ENCODE data around the gene STIL.
A peak's percentile ranks its signal among the peaks of the same experiment; 100 is the strongest.
"Not testable (repeated sequence)": the region's sequence is repeated elsewhere in the genome, so short reads cannot be mapped to it uniquely, and the experiment has no call there.

The STIL gene

DNA sequence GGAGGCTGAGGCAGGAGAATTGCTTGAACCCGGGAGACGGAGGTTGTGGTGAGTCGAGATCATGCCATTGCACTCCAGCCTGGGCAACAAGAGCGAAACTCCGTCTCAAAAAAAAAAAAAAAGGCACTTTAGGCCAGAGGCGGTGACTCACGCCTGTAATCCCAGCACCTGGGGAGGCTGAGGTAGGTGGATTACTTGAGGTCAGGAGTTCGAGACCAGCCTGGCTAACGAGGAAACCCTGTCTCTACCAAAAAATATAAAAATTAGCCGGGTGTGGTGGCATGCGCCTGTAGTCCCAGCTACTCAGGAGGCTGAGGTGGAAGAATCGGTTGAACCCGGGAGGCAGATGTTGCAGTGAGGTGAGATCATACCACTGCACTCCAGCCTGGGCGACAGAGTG is 6.0 kb upstream of the STIL start:
- DNase-seq (ENCODE audit: low read depth), result not testable (repeated sequence)

DNA sequence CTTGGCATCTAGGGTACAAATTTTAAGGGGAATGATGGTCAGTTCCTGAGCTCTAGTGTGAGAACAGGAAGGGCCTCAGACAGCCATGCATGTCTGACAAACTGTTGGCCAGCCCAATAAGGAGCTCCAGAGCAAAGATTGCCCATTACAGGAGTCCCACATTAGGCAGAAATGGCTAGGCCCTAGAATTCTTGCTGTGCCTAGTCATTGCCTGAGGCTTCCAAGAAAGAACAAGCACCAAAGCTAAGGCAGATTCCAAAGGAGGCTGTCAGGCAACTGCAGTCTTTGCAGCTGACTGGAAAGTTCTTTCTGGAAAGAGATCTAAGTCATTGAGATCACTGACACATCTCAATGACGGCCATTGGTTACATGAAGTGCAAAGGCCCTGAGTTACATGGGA is 3.9 kb upstream of the STIL start:
- peak; percentile 98 for DNase-seq (ENCODE audit: low read depth)

DNA sequence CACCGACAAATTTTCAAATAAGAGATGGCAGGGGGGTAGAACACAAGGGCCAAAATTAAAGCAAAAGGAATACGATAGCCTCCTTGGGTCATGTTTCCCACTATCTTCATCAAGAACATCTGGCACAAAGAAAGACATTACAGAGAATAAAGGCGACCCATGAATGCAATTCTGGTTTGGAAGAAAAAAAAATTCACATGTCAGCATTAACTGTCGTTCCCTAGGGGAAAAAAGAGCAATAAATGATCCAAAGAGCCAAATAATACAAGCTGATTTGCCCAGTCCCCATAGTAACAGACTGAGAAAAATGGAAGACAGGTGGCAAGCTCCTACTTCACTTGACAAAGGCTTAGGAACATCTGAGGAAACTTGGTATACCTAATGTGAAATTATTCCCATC is 4.5 kb downstream of the STIL start:
- no peak for DNase-seq (ENCODE audit: low read depth)

DNA sequence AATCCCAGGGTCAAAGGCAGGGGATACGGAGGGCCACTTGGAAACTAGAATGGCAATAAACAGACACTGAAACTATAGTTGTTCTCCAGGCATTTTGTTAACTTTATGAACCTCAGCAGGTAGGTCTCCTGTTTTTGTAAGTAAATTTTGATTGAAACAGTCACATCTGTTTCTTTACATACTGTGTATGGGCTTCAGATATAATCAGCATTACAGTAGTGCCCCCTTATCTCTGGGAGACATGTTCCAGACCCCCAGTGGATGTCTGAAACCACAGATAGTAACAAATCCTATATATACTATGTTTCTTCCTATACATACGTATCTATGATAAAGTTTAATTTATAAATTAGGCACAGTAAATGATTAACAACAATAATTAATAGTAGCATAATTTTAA is 11.5 kb downstream of the STIL start:
- DNase-seq (ENCODE audit: low read depth), result no peak

DNA sequence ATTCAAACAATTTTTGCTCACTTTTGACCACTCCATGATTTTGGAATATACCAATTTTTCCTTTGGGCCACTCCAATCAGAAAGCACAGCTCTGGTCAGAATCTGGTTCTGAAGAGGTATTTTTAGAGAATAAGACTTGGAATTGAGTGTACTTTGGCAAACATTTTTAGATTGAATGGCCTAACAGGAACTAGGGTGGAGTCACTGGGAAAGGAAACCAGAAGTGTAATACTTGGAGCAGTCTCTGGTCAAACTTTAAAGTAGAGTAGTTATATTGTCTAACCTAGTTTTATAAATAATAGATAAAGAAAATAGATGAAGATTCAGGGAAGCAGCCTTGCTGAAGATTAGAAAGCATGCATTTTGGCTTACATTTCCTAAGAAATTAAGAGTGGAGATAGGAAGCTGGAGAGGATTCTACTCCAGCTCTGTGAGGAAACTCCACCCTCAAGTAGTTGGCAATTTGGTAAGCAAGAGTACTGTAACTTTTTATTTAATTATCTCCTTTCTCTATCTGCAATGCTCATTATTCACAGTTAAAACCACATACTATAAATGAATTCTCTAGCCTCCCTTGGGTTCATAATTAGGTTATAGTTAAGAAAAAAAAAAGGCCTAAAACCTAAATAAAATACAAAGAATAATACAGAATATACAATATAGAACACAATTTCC is 15.8 kb downstream of the STIL start:
- DNase-seq (ENCODE audit: low read depth), result no peak

DNA sequence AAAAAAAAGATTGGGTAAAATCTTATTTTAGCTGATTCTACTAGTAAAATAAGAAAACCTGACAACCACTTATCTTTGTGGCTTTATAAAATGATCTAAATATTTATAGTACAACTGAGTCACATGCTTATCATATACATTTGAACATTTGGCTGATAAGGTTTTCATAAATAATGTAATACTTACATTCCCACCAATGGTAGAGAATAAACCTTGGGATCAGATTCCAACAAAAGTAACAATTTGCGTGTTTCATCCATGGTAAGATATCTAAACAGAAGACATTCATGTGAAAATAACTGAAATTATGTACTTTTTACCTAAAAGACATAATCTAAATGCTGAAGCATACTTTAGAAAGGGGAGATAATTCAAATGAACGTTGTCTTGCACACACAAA is 18.4 kb downstream of the STIL start:
- no peak for DNase-seq (ENCODE audit: low read depth)

DNA sequence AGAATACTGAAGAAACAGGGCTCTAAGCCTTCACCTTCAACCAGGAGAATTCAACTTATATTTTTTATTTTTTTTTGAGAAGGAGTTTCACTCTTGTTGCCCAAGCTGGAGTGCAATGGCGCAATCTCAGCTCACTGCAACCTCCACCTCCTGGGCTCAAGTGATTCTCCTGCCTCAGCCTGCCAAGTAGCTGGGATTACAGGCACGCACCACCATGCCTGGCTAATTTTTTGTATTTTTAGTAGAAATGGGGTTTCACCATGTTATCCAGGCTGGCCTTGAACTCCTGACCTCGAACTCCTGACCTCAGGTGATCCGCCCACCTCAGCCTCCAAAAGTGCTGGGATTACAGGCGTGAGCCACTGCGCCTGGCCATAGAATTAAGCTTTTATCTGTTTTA is 19.1 kb downstream of the STIL start:
- not testable (repeated sequence) for DNase-seq (ENCODE audit: low read depth)

DNA sequence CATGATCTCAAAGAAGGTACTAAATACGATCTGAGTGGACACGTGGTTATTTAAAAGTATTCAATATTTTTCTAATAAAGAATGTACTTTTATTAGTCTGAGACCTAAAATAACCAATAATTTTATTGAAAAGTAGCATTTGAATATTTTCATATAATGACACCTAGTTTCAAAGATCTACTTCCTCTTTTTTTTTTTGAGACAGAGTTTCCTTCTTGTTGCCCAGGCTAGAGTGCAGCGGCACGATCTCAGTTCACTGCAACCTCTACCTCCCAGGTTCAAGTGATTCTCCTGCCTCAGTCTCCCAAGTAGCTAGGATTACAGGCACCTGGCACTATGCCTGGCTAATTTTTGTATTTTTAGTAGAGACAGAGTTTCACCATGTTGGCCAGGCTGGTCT is 25.8 kb downstream of the STIL start:
- not testable (repeated sequence) for DNase-seq (ENCODE audit: low read depth)

DNA sequence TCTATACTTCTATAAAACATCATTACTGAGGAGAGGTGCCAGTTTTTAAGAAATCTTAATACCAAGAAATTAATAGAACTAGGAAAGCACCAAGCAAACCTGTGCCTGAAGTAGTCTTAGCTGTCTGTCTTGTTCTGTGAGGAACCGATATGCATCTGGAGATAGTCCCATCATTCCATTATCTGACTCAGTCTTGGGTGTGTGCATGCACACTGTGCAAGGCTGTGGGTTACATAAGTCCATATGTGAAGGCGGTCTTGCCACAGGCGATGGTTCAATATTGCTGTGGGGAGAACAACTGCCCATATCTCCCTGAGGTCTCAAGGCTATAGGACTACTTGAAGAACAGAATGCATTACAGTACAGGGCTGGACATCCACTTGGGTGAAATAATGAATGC is 33.8 kb downstream of the STIL start:
- DNase-seq (ENCODE audit: low read depth), result peak; percentile 26

DNA sequence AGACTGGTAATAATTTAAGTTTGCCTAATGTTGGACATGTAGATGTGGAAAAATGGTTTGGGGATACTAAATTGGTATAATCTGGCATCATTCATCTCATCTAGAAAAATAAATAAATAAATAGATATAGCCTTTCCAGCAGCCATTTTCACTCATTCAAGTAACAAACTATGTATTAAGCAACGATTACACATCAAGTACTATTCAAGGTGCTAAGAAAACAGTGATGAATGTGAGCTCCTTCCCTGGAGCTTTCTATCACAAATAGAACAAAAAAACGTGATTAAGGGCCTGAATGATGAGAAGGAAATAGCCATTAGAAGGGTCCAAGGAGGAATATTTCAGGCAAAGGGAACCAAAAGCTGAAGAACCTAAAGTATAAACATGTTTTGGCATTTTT is 37.1 kb downstream of the STIL start:
- no peak for DNase-seq (ENCODE audit: low read depth)

DNA sequence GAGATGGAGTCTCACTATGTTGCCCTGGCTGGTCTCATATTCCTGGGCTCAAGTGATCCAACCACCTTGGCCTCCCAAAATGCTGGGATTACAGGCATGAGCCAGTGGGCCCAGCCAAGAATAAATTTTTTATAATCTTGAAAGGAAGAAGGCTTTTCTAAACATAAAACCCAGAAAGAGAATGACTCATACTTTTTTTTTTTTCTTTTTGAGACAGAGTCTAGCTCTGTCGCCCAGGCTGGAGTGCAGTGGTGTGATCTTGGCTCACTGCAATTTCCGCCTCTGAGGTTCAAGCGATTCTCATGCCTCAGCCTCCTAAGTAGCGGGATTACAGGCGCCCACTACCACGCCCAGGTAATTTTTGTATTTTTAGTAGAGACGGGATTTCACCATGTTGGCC is 38.1 kb downstream of the STIL start:
- DNase-seq (ENCODE audit: low read depth), result peak; percentile 32

DNA sequence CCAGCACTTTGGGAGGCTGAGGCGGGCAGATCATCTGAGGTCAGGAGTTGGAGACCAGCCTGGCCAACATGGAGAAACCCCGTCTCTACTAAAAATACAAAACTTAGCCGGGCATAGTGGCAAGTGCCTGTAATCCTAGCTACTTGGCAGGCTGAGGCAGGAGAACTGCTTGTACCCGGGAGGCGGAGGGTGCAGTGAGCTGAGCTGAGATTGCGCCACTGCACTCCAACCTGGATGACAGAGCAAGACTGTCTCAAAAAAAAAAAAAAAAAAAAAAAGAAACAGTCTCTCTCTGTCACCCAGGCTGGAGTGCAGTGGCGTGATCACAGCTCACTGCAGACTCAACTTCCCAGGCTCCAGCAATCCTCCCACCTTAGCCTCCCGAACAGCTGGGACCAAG is 48.4 kb downstream of the STIL start:
- DNase-seq (ENCODE audit: low read depth), result not testable (repeated sequence)

DNA sequence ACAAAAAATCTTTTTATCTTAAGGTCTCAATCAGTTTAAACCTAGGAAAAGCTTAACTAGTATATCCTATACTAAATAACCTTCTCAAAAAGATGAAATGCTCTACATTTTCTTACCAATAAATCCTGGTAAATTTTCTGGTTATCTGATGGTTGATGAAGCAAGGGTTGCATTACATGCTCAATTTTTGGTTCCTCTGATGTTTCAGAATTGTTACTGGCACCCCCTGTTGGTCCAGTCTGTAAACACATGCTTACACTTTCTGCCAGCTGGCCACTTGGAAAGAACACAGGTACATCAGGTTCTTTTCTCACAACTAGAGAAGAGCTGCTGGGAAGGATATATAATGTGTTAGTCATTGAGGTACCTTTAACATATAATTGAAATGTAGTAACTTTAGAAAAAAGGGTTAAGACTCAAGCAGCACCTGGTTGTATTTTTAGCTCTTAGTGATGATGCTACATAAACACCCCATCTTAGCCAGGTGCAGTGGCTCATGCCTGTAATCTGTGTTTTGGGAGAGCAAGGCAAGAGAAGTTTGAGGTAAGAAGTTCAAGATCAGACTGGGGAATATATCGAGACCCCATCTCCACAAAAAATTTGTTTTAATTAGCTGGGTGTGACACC is 51.0 kb downstream of the STIL start:
- peak; percentile 53 for DNase-seq (ENCODE audit: low read depth)

DNA sequence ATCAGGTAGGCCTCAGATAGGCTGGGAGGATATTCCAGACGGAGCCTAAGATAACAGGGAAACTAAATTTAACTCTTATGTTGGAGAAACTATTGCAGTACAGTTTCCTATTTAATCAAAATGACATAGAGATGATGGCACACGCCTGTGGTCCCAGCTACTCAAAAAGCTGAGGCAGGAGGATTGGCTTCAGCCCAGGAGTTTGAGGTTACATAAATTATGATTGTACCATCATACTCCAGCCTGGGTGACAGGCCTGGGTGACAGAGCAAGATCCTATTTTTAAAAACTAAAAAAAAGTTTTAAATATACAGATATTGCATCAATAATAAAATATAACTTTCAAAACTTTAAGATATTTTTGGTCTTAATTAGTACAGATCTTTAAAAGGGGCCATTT is 56.7 kb downstream of the STIL start:
- no peak for DNase-seq (ENCODE audit: low read depth)

DNA sequence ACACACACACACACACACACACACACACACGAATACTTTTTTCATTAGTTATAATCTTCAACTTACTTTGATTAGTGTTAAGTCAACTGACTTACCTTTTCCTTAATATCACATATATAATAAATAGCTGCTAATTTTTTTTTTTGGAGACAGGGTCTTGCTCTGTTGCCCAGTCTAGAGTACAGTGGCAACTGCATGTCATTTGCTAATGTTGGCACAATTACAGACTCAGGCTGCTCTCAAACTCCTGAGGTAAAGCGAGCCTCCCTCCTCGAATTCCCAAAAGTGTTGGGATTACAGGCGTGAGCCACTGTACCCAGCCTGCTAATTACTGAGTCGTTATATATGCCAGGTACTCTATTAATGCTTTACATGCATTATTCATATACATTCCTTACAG is 61.2 kb downstream of the STIL start:
- DNase-seq (ENCODE audit: low read depth), result no peak

DNA sequence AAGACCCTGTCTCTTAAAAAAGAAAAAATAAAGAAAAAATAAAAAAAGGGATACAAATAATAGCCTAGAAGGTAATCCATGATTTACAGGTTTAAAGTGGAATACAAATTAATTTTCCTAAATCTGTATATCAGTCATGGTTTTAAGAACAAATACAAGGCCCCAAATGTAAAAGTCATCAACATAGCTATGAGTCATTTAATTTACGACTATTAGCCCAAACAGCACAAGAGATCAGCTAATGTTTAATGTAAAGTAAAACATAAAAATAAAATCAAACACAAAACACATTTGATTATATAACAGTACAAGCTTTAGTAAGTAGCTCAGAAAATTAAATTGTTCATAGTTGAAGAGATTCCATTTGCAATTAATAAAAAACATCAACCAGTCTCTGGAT is 61.6 kb downstream of the STIL start:
- no peak for DNase-seq (ENCODE audit: low read depth)

DNA sequence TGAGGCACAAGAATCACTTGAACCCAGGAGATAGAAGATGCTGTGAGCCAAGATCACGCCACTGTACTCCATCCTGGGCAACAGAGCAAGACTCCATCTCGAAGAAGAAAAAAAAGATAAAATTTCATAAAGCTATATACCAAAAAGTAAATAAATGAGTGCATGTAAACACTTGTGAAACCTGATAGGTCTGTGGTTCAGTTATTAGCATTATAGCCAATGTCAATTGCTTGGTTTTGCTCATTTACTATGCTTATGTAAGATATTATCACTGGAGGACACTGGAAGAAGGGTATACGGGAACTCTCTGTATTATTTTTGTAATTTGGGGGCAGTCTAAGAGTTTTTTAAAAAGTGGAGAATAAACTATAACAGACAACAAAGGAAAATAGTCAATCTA is 64.2 kb downstream of the STIL start:
- DNase-seq (ENCODE audit: low read depth), result no peak

DNA sequence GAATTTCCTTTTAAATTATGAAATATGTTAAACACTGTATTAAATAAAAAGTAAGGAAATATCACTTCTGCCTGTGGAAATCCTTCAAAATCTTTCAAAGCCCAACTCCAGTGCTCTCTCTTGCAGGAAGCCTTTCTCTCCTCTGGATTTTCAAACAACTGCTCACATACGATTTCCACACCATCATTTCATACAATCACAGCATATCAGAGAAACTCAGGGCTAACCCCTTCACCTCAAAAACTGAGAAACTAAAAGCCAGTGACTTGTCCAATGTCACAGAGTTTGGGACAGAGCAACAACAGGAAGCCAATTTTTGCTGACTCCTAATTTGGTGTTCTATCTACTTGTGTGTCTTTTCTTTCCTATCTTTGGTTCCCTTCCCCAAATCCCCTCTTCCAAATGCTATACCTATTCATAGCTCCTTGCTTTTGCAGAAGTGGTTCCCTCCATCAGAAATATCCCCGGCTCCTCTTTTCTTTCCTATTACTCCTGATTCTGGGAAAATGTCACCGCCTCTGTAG is 69.5 kb downstream of the STIL start:
- no peak for DNase-seq (ENCODE audit: low read depth)

DNA sequence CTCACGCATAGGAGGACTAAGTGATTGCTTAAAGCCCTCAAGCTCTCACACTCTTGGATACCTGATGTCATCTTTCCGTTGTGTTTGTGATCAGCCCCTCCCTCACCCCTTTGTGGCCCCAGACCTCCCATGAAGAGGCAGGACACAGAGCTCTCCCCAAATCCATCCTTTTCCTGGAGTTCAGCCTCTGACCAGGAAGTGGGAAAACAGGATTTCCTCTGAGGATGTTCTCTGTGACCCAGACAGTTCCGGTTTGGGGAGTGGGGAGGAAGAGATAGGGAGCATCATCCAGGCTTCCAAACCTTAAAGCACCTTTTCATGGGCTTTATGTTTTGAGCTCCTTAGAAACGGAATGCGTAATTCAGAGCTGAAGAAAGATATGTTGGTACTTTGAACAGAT is 70.0 kb downstream of the STIL start:
- DNase-seq (ENCODE audit: low read depth), result no peak

DNA sequence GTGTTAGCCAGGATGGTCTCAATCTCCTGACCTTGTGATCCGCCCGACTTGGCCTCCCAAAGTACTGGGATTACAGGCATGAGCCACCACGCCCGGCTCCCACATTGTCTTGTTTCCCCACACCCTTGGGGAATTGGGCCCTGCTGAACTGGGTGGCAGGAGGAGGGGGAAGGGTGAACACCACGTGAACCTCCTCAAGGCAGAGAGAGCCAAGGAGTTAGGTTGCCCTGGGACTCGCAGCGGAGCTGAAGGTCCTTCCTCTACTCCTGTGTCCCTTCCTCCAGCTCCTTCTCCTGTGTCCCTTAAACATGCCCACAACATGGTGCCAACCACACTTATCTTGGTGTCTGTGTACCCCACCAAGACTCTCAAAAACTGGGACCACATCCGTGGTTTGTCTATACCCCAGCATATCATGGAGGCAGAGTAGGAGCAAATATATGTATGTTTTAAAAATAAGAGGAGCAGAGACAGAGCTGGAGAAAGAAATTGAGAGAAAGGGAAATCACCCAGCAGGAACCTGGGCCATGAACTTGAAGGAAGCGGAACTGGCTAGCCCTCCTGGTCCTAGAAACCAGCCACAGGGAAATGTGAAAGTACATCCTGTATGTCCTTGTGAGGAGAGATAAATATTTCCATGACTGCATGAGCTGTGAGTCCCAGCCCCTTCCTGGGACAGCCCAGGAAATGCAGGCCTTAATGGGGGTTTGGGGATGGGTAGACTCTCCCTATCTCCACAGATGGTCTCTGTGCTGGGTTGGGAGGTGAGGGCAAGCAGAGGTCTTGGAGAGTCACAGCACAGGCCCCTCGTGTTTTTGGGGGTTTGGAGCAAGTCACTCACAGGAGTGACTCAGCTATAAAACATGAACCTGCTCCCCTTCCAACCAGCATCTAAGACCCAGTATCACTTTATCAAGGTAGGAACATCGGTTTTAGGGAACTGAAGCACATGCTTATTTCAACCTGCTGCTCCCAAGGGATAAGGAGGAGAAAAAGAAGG is 72.5 kb downstream of the STIL start:
- no peak for DNase-seq (ENCODE audit: low read depth)

DNA sequence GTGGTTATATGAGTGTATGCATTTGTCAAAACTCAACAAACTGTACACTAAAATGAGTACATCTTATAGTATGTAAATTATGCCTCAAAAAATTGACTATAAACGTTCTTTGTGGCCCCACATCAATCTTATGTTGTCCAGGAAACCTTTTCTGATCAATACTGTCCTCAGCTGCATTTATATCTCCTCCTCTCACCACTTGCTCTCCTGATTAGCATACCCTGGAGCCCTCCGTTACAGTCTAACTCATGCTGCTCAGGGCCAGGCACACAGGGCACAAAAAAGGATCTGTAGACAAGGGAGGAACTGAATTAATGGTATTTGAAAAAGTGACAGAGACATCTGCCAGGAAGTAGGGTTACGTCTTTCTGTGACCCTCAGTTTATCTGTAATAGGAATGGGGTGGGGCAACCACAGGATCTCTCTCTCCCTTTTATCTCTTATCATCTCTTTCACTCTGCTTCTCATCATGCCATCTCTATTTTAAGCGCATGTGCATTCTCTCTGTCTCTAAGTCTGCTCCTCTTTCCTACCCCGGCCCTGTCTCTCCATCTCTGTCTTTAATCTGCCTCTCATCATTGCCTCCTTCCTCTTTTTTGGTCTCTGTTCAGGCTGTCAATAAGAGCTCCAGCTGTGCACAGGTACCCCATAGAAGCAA is 74.9 kb downstream of the STIL start:
- no peak for DNase-seq (ENCODE audit: low read depth)

DNA sequence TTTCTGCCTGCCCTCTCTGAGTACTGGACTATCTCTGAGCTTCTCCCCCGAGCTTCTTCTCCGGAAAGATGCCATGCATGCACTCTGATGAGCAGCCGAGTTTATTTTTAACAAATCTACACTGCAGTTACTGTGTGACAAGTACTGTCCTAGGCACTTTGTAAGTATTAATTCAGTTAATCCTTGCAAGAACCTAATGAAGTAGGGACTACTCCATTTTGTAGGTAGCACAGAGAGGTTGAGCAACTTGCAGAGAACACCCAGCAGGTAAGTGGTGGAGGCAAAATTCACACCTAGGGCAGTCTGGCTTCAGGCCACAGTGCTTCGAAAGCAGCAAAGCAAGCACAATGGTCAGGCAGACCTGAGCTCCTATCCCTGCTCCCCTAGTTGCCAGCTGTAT is 78.1 kb downstream of the STIL start:
- no peak for DNase-seq (ENCODE audit: low read depth)
